Measurements from ENCODE around the gene U2AF2.

The U2AF2 gene

GRCh38 chr19:55699221-55699620, 44.4 kb downstream of the U2AF2 start:
- TF ChIP-seq, protein P1, sequence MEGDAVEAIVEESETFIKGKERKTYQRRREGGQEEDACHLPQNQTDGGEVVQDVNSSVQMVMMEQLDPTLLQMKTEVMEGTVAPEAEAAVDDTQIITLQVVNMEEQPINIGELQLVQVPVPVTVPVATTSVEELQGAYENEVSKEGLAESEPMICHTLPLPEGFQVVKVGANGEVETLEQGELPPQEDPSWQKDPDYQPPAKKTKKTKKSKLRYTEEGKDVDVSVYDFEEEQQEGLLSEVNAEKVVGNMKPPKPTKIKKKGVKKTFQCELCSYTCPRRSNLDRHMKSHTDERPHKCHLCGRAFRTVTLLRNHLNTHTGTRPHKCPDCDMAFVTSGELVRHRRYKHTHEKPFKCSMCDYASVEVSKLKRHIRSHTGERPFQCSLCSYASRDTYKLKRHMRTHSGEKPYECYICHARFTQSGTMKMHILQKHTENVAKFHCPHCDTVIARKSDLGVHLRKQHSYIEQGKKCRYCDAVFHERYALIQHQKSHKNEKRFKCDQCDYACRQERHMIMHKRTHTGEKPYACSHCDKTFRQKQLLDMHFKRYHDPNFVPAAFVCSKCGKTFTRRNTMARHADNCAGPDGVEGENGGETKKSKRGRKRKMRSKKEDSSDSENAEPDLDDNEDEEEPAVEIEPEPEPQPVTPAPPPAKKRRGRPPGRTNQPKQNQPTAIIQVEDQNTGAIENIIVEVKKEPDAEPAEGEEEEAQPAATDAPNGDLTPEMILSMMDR (IDR thresholded peaks at IDR 0.05; ENCODE audit: low read depth, low read length), result no peak
- no peak overlapping the region for H3K4me3 ChIP-seq (replicated peaks in 1 of 2; ENCODE audit: low read depth in 2 of 2, low read length in 2 of 2)
- no peak for DNase-seq (ENCODE audit: low read depth in 2 of 2)

- no peak overlapping the region for H3K4me3 ChIP-seq (replicated peaks in 1 of 2; ENCODE audit: low read depth in 2 of 2, low read length in 2 of 2)
- TF ChIP-seq, protein P1 (IDR thresholded peaks at IDR 0.05; ENCODE audit: low read depth, low read length), result no peak
- DNase-seq (ENCODE audit: low read depth in 2 of 2), result no peak
Observed at GRCh38 chr19:55700813-55701212, 46.0 kb downstream of the U2AF2 start.

- no peak overlapping the region for H3K4me3 ChIP-seq (replicated peaks in 1 of 2; ENCODE audit: low read depth in 2 of 2, low read length in 2 of 2)
- TF ChIP-seq, protein P1 (IDR thresholded peaks at IDR 0.05; ENCODE audit: low read depth, low read length), result no peak
- DNase-seq (ENCODE audit: low read depth in 2 of 2), result peak in 1 of 2 donors; percentile 34
Observed at GRCh38 chr19:55702131-55702627, 47.3 kb downstream of the U2AF2 start.

- no peak overlapping the region for H3K4me3 ChIP-seq (replicated peaks in 1 of 2; ENCODE audit: low read depth in 2 of 2, low read length in 2 of 2)
- DNase-seq (ENCODE audit: low read depth in 2 of 2), result peak; percentile 32 to 38
- TF ChIP-seq, protein P1 (IDR thresholded peaks at IDR 0.05; ENCODE audit: low read depth, low read length), result peak; percentile 77
Observed at GRCh38 chr19:55703790-55704215, 49.0 kb downstream of the U2AF2 start.

DNA sequence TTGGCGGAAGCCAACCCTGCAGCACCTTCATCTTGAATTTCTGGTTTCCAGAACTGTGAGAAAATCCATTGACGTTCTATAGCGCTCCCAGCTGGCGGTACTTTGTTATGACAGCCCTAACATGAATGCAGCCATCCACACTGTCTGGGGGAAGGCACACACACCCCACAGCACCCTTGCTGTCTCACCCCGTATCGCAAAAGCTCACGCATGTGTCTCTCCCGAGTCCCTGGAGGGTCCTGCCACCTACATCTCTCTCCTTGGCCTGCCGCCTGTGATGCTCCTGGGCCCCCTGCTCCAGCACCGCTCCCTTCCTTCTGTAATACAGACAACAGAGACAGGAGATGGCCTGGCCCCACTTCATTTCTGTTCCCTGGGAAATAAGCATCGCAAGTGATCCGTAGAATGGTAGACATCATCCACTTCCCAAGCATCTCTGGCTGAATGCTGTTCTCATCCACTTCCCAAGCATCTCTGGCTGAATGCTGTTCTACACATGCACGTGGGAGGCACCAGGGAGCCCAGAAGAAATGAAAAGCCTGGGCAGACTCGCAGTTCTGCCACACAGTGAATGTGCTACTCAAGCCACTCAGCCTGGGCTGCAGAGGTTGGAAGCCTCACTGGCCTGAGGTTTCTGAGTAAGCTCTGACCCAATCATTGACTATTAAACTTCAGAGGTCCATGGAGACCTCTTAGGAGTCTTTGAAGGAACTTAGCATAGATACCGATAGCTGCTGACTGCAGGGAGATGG, 49.8 kb downstream of the U2AF2 start:
- no peak overlapping the region for H3K4me3 ChIP-seq (replicated peaks in 1 of 2; ENCODE audit: low read depth in 2 of 2, low read length in 2 of 2)
- TF ChIP-seq, protein P1 (IDR thresholded peaks at IDR 0.05; ENCODE audit: low read depth, low read length), result peak; percentile 17
- no peak for DNase-seq (ENCODE audit: low read depth in 2 of 2)

GRCh38 chr19:55705972-55706371, 51.1 kb downstream of the U2AF2 start:
- DNase-seq (ENCODE audit: low read depth in 2 of 2), result no peak
- no peak overlapping the region for H3K4me3 ChIP-seq (replicated peaks in 1 of 2; ENCODE audit: low read depth in 2 of 2, low read length in 2 of 2)
- TF ChIP-seq, protein P1 (IDR thresholded peaks at IDR 0.05; ENCODE audit: low read depth, low read length), result no peak
